NCI-H345 (cell line): ENCODE data around the gene MAFG.
A peak's percentile ranks its signal among the peaks of the same experiment; 100 is the strongest.

Source experiments
- DNase-seq: peaks from one replicate; lab custom pipeline; 2025; lab: John Stamatoyannopoulos, UW

The MAFG gene

DNA sequence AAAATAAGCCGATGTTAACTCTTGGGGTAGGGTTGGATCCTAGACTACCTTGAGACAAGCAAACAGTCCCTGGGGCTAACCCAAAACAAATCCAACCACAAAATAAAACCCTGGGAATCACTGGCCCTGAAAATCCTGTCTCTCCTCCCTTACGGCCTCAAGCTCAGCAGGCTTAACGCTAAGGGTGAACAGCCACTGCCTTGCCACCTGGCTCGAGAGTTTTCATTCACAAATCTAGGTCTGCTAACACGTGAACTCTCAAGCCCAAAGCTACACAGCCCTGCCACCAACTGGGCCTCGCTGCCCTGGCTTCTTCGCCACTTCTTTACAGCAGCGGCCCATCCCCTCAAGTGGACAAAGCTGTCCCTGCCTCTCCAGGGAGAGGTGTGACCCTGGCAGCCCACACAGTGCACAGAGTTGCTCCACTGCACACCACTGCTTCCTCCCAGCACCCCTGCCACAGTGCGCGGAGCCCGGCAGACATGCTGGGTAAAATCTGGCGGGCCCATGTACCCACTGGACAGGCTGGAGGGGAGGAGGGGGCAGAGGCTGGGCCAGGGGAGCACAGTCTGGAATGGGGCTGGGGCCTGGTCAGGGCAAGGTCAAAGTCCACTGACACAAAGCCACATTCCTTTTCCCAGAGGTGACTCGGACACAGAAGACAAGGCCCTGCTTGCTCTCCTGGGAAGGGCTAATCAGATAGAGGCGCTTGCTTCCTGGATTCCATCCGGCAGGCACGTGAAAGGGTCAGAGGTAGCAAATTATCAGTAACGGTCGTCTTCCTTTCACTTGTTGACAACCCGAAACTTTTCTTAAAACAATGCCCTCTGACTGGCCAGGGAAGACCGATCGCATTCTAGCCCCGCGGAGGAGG, 17.3 kb downstream of the MAFG start:
- no peak for DNase-seq

GRCh38 chr17:81909231-81909630, 18.3 kb downstream of the MAFG start:
- no peak for DNase-seq

GRCh38 chr17:81908793-81909192, 18.7 kb downstream of the MAFG start:
- DNase-seq = no peak

DNA sequence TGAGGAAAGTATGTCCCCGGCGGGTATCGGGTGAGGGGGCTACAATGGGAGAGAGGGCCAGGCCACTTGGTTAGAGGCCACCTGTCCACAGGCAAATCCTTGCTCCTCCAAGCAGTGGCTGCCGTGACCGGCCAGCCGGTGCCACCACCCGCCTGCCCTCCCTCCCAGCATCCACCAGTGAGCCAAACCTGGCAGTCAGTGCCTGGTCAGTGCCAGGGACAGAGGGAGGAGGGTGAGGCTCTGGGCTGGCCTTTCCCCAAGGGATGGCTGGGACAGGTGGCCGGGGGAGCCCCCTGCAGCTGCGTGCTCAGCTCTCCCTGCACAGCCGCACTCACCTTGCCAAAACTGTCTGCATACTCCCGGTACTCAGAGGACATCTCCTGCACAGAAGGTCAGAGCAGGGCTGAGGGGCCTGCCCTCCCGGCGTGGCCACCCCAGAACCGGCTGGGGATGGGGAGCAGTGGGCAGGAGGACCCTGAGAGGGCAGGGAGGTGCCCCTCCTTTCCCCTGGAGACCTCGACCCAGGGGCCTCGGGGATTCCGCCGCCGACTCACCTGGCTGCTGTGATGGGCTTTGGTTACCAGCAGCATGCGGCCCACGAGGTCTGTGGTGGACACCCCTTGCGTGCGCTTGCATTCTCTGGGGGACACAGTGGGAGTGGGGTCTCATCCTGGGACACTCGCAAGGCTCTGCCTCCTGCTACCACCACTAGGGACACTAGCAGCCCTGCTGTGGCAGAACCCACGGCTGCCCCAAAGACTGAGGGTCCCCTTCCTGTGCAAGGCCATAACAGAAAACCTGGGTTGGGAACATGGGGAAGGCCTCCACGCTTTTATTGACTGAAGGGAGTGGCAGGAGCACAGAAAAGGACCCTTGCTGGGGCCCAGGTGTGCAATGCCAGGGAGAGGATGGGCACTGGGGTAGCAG, 20.1 kb downstream of the MAFG start:
- DNase-seq = no peak

GRCh38 chr17:81906476-81907218, 20.9 kb downstream of the MAFG start:
- no peak for DNase-seq

GRCh38 chr17:81905993-81906392, 21.5 kb downstream of the MAFG start:
- DNase-seq = no peak

DNA sequence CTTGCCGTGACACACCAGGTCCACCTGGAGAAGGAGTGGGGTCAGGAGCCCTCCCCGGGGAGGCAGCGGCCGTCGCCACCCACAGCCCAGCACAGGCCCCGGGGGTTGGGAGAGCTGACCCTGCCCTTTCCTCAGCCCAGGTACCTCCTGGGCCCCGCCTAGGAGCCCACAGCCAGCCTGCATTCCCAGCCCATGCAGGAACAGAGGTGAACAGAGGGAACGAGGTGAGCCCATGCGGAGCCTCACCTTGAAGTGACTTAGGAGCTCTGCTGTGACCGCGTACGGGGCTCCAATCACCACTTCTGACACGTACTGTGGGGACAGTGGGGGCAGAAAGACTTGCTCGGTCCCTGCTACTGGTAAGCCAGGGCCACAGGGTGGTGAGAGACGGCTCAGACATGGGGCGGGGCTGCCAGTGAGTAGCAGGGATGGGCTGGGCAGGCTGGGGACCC, 22.1 kb downstream of the MAFG start:
- DNase-seq = no peak

GRCh38 chr17:81904600-81905423, 22.7 kb downstream of the MAFG start:
- no peak for DNase-seq

DNA sequence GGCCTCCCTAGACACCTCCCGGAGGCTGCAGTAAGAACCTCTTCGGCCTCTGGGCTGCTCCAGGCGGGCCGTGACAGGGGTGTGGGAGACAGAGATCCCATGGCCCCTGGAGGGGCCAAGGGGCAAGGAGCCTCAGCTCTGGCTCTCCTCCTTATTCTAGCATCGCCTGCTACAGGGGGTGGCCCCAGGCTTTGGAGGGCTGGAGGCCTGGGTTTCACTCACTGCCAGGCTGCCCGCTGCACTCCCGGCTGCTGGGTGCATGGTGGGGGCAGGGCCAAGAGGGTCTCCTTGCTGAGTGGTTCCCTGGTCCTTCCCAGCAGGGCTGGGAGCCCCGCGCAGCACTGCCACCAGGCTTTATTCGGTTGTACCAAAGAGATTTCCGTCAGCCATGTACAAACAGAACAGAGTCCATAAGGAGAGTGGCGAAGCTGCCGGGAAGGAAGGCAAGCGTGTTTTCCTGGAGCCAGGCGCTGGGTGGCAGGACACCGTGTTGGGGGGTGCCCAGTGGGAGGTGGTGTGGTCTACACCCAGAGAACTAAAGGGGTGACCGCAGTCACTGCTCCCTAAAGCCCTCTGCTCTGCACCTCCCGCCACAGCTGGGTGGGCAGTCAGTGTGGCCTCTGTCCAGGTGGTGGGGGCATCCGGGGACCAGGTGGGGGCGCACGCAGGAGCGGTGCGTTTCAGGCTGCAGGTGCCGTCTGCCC, 23.5 kb downstream of the MAFG start:
- DNase-seq = no peak

DNA sequence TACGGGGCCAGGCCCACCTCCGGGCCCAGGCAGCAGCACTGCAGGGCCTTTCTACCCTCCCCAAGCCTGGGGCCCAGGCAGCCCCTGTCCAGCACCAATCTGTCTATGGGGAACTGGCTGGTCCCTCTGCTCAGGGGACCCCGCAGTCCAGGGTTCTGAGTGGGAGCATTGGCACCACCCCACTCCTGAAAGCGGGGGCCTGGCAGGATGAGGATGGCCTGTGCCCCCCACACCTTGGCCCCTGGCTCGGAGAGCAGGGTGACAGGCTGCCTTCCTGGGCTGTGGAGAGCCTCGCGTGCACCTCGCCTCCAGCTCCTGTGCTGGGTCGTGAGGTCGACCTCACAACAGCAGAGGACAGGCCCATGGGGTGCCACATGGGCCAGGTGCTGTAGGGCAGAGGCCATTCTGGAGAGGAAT, 24.1 kb downstream of the MAFG start:
- DNase-seq = no peak

DNA sequence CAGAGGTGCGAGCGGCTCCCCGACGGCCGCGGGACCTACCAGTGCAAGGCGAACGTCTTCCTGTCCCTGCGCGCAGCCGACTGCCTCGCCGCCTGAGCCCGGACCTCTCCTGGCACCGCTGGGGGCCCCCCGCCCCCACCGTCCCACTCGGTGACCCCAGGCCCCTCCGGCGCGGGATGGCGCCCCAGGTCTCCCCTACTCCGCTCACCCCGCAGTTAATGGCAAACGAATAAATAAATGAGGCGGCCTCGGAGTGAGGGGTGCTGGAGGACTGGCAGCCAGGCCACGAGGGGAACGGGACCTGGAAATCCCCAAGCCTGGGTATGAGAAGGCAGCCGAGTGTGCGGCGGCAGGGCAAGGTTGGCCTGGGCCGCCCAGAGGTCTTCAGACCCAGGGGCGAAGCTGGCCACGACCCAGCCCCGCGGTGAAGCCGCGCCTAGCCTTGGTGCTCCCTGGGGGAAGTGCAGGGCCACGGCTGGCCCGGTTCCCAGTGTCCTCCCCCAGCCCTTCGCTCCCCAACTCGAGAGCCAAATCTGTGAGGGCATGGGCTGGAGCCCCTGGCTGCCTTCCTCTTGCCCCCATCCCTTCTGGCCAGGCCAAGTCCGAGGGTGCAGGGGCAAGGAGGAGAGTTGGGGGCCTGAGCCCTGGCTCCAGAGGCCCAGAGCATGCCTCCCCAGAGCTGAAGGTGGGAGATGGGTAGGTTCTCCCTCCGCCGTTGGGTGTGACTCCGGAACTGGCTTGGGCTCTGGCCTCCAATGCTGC, 24.7 kb downstream of the MAFG start:
- DNase-seq = no peak

DNA sequence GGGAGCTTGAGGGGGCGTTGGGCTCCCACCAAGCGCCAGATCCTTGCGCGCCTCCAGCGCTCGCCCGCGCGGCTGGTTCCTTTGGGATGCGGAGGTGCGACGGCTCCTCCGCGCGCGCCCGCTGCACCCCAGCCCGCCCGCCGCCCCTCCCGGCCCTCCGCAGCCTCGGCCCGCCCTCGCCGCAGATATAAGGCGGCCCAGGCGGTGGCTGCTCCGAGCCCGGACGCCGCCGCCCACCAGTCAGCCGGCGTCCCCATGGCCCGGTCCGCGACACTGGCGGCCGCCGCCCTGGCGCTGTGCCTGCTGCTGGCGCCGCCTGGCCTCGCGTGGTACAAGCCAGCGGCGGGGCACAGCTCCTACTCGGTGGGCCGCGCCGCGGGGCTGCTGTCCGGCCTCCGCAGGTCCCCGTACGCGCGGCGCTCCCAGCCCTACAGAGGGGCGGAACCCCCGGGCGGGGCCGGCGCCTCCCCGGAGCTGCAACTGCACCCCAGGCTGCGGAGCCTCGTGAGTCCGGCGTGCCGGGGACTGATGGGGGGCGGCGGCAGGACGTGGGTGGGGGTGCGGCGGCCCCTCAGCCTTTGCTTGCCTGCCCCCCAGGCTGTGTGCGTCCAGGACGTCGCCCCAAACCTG, 25.4 kb downstream of the MAFG start, which contains the start of gene NPB:
Gene NPB (plus strand): TSS at position 216 of the 630 bp plus-strand sequence. CDS start 40 bp downstream, at position 256.
- peak; percentile 22 for DNase-seq

- no peak for DNase-seq
These were observed 26.1 kb downstream of the MAFG start for GRCh38 chr17:81901167-81902022.

DNA sequence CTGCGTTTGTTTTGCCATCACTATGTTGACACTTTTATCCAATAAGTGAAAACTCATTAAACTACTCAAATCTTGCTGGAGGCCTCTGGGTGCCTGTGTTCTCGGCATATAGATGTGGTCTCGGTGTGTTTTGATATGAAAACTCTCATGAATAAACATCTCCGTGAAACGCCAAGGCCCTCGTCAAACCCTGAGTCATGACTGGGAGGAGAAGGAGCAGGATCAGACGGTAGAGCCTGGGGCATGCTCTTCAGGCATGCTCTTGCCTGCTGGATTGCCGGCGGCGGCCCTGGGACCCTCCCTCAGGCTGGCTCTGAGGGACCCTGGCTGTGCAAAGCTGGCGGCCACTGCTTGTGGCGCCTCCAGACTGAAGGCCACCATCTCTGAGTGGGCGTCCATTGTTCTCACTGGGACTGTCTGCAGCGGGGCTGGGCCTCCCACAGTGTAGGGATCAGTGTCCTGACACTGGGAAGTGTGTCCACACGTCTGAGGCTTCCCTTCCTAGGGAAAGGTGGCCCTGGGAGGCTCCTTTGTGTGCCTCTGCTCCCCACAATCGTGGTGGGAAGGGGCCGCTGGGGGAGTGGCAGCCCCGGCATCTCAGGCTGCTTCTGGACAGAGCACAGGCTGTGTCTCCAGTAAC, 27.2 kb downstream of the MAFG start:
- DNase-seq = no peak

DNA sequence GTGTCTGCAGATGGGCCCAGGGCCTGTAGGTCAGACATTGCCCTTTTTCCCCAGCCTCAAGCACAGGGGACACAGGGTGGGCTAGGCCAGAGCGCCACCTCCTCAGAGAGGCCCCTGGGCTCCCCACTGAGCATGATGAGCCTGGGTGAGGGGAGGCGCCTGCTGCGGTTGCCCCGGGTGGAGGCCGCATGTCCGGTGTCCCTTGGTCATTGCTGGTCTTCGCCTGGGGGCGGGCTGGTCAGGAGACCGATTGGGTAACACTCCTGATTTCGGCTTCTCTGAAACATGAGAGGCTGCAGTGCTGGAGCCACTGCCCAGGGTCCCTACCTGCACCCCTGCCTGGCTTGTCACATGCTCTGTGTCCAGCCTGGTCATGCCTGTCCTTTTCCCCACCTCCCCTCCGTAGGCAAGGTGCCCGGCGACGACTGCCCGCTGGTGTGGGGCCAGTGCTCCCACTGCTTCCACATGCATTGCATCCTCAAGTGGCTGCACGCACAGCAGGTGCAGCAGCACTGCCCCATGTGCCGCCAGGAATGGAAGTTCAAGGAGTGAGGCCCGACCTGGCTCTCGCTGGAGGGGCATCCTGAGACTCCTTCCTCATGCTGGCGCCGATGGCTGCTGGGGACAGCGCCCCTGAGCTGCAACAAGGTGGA, 27.9 kb downstream of the MAFG start:
- no peak for DNase-seq

GRCh38 chr17:81898885-81899284, 28.6 kb downstream of the MAFG start:
- no peak for DNase-seq
